ENCODE results near the gene ACER3. TPM values are rescaled to one million over a fixed set of nuclear protein-coding genes. Genes with fewer than 3 reads are reported as not detected.

ACER3 gene
- total RNA-seq, 1 donor from 2014 or later: 16.2 TPM

DNA sequence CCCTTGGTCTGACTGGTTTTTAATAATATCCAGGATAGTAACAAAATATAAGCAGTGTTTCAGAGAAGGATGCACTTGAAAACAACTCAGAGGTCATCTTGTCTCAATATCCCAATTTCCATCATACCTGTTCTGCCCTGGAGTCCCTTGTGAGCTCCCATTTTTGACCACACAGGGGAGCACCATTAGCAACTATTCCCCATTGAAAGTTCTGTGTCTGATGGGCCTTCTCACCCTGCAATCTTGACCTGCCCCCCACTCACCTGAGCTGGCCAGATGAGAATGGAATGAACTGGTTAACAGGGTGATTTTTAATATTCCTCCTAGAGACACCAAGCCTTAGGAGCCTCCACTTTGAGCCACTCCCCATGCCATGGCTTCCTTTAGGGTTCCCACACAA, 202.2 kb downstream of the ACER3 start:
- DNase-seq (ENCODE audit: extremely low spot score in 2 of 2): no peak
- Histone ChIP-seq H3K36me3 (no peaks in the 10 kb centered on the region), H3K27ac (no peak overlapping the region), H3K27me3 (no peaks in the 10 kb centered on the region), H3K9me3 (no peaks in the 10 kb centered on the region), H3K4me3 (no peak overlapping the region), H3K4me1 (peaks cover 9% of the 10 kb centered on the region)
- TF ChIP-seq, protein P1, sequence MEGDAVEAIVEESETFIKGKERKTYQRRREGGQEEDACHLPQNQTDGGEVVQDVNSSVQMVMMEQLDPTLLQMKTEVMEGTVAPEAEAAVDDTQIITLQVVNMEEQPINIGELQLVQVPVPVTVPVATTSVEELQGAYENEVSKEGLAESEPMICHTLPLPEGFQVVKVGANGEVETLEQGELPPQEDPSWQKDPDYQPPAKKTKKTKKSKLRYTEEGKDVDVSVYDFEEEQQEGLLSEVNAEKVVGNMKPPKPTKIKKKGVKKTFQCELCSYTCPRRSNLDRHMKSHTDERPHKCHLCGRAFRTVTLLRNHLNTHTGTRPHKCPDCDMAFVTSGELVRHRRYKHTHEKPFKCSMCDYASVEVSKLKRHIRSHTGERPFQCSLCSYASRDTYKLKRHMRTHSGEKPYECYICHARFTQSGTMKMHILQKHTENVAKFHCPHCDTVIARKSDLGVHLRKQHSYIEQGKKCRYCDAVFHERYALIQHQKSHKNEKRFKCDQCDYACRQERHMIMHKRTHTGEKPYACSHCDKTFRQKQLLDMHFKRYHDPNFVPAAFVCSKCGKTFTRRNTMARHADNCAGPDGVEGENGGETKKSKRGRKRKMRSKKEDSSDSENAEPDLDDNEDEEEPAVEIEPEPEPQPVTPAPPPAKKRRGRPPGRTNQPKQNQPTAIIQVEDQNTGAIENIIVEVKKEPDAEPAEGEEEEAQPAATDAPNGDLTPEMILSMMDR (IDR thresholded peaks at IDR 0.05): no peak
- TF ChIP-seq POLR2A (IDR thresholded peaks at IDR 0.05): no peak
- TF ChIP-seq POLR2AphosphoS5 (IDR thresholded peaks at IDR 0.05; ENCODE audit: insufficient read depth in 1 of 2, low read depth in 1 of 2): no peak
- intact Hi-C loops (cut with DNase I): no loop called here

DNA sequence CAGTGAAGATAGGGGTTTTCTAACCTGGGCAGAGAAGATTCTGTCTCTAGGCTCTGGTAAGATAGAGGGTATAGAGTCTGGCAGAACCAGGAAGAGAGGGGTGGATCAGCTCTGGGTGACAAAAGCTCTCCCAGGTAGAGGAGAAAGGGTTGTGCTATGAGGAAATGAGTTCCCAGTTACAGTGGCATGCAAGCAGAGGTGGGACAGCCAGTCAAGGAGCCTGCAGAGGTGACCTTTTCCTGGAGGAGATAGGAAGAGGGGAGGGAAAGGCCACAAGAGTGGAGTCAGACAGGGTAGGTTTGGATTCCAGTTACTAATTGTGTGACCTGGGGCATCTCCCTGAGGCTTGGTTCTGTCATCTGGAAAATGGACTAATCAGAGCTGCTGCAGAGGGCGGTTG, 202.7 kb downstream of the ACER3 start:
- DNase-seq (ENCODE audit: extremely low spot score in 2 of 2): no peak
- no peak overlapping the region for H3K27ac ChIP-seq
- no peaks in the 10 kb centered on the region for H3K27me3 ChIP-seq
- H3K4me3 ChIP-seq: no peak overlapping the region
- H3K9me3 ChIP-seq: no peaks in the 10 kb centered on the region
- intact Hi-C loops (cut with DNase I): no loop called here
- H3K4me1 ChIP-seq: peaks cover 14% of the 10 kb centered on the region
- TF ChIP-seq, protein P1 (IDR thresholded peaks at IDR 0.05): no peak
- TF ChIP-seq POLR2AphosphoS5 (IDR thresholded peaks at IDR 0.05; ENCODE audit: insufficient read depth in 1 of 2, low read depth in 1 of 2) (no peak), POLR2A (IDR thresholded peaks at IDR 0.05) (no peak)
- H3K36me3 ChIP-seq: no peaks in the 10 kb centered on the region

DNA sequence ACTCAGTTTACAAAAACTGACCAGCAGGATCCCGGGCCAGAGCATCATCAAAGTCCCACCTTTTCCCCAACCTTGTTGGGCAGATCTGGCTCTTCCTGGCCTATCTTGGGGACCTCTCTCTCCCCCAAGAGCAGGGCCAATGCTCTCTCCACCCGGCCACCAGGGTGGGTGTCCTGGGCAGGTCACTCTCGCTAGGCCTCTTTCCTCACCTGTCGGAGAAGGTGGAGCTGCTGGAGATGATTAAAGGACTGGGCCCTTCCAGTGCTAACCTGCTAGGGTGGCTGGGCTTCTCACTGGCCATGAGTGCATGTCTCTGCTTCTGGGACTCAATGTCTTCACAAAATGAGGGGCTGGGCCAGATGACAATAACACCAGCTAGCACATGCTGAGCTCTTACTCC, 203.1 kb downstream of the ACER3 start:
- H3K27ac ChIP-seq: no peak overlapping the region
- intact Hi-C loops (cut with DNase I): no loop called here

DNA sequence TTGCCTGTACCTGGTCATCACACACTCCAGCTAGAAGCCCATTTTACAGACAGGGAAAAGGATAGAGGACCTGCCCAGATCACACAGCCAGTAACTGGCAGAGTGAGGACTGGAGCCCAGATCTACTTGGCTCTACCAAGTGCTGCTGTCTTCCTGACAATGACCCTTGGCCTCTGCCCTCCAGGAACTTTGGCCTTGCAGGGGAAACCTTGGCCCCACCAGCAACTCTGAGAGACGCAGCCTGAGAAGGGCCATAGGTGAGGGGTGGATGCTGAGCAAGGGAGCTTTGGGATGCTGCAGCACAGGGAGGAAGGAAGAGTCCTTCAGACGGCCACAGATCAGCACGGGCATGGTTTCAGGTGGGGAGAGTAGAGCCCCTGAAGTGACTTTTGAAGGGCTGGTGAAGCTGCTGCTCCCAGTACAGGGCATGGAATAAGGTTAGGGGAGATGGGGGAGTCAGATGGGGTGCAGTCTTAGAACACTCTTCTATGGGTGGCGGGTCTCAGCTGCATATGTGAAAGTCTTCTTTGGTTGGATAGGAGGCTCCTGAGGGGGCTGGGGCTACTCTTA, 204.0 kb downstream of the ACER3 start:
- no peaks in the 10 kb centered on the region for H3K36me3 ChIP-seq
- DNase-seq (ENCODE audit: extremely low spot score in 2 of 2): no peak

More for the DNA sequence above, 203.1 kb downstream of the ACER3 start:
- Histone ChIP-seq H3K4me1 (peaks cover 18% of the 10 kb centered on the region), H3K4me3 (no peak overlapping the region), H3K27me3 (no peaks in the 10 kb centered on the region), H3K9me3 (no peaks in the 10 kb centered on the region), H3K36me3 (no peaks in the 10 kb centered on the region)
- DNase-seq (ENCODE audit: extremely low spot score in 2 of 2): no peak
- TF ChIP-seq, protein P1 (IDR thresholded peaks at IDR 0.05): no peak
- TF ChIP-seq POLR2A (IDR thresholded peaks at IDR 0.05): no peak
- TF ChIP-seq POLR2AphosphoS5 (IDR thresholded peaks at IDR 0.05; ENCODE audit: insufficient read depth in 1 of 2, low read depth in 1 of 2): no peak

DNA sequence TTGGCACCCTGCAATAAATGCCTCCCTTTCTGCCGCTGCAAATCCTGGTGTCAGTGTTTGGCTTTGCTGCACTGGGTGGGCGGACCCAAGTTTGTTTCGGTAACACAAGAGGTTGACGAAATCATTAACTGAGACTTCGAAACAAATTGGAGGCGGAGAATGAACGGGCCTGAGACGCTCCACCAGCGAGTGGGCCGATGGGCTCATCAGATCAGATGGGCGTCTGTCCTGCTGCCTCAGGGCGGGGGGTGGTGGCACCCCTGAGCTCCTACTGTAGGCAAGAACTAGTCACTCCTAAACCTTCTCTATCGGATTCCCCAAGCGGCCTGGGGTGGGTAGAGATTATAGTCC, 205.1 kb downstream of the ACER3 start:
- intact Hi-C loops (cut with DNase I): no loop called here
- DNase-seq (ENCODE audit: extremely low spot score in 2 of 2): no peak
- H3K4me3 ChIP-seq: peak overlapping the region; percentile 60 to 77
- H3K9me3 ChIP-seq: no peaks in the 10 kb centered on the region
- H3K27me3 ChIP-seq: no peaks in the 10 kb centered on the region
- H3K27ac ChIP-seq: peak overlapping the region; percentile 85
- TF ChIP-seq, protein P1 (IDR thresholded peaks at IDR 0.05): no peak
- TF ChIP-seq POLR2A (IDR thresholded peaks at IDR 0.05) (peak in 1 of 2 donors; percentile 22), POLR2AphosphoS5 (IDR thresholded peaks at IDR 0.05; ENCODE audit: insufficient read depth in 1 of 2, low read depth in 1 of 2) (no peak)
- H3K4me1 ChIP-seq: peaks cover 19% of the 10 kb centered on the region
- H3K36me3 ChIP-seq: no peaks in the 10 kb centered on the region

More for the DNA sequence above, 204.0 kb downstream of the ACER3 start:
- intact Hi-C loops (cut with DNase I): no loop called here
- H3K4me1 ChIP-seq: peaks cover 19% of the 10 kb centered on the region
- no peaks in the 10 kb centered on the region for H3K9me3 ChIP-seq
- no peak overlapping the region for H3K27ac ChIP-seq
- TF ChIP-seq POLR2A (IDR thresholded peaks at IDR 0.05): no peak
- TF ChIP-seq, protein P1 (IDR thresholded peaks at IDR 0.05): no peak
- TF ChIP-seq POLR2AphosphoS5 (IDR thresholded peaks at IDR 0.05; ENCODE audit: insufficient read depth in 1 of 2, low read depth in 1 of 2): no peak
- H3K4me3 ChIP-seq: no peak overlapping the region
- H3K27me3 ChIP-seq: no peaks in the 10 kb centered on the region
